Activated T-helper 9 cell treated with anti-CD3 and anti-CD28 coated beads, Interleukin-2, amount 50 U/mL, for 16 hours (primary cell): ENCODE results near the gene BABAM1.

ENCODE experiments used
- DNase-seq: peaks from one replicate; pipeline ENCODE4 v3.0.0-alpha.2; 2020; ENCODE audit warnings: low read depth

The BABAM1 gene

GRCh38 chr19:17303940-17304267, 36.7 kb downstream of the BABAM1 start:
- DNase-seq, result no peak

- DNase-seq, result no peak
These were observed 37.4 kb downstream of the BABAM1 start for GRCh38 chr19:17304386-17305215.

- DNase-seq, result no peak
These were observed 37.9 kb downstream of the BABAM1 start for GRCh38 chr19:17305216-17305516.

- DNase-seq, result peak; percentile 91
These were observed 38.5 kb downstream of the BABAM1 start, which contains the start of gene MRPL34 for GRCh38 chr19:17305517-17306284. TSS of gene MRPL34 (plus strand) at chr19:17305872. CDS start at chr19:17305893, 21 bp downstream.

- DNase-seq, result no peak
These were observed 39.1 kb downstream of the BABAM1 start for GRCh38 chr19:17306285-17306714.

- DNase-seq, result no peak
These were observed 40.7 kb downstream of the BABAM1 start for GRCh38 chr19:17307876-17308377.

GRCh38 chr19:17309198-17309964, 42.1 kb downstream of the BABAM1 start, which contains the start of gene DDA1:
TSS of gene DDA1 (plus strand) at chr19:17309563. CDS start at chr19:17309655, 92 bp downstream.
- peak; percentile 99 for DNase-seq

- DNase-seq, result no peak
These were observed 42.8 kb downstream of the BABAM1 start for GRCh38 chr19:17309965-17310461.

GRCh38 chr19:17311455-17312188, 44.4 kb downstream of the BABAM1 start:
- no peak for DNase-seq

GRCh38 chr19:17312189-17313113, 45.2 kb downstream of the BABAM1 start:
- no peak for DNase-seq

- no peak for DNase-seq
These were observed 46.9 kb downstream of the BABAM1 start for GRCh38 chr19:17314007-17314593.

GRCh38 chr19:17318966-17319365, 51.7 kb downstream of the BABAM1 start:
- DNase-seq, result no peak

- DNase-seq, result no peak
These were observed 52.4 kb downstream of the BABAM1 start for GRCh38 chr19:17319473-17320238.

GRCh38 chr19:17320435-17320834, 53.2 kb downstream of the BABAM1 start:
- no peak for DNase-seq

GRCh38 chr19:17321655-17322489, 54.6 kb downstream of the BABAM1 start:
- no peak for DNase-seq

- no peak for DNase-seq
These were observed 55.6 kb downstream of the BABAM1 start for GRCh38 chr19:17322854-17323253.

GRCh38 chr19:17323300-17323963, 56.2 kb downstream of the BABAM1 start:
- no peak for DNase-seq

GRCh38 chr19:17323964-17324332, 56.7 kb downstream of the BABAM1 start:
- no peak for DNase-seq
